HG03097 (cell line): ENCODE measurements around the gene KAT5.
A peak's percentile ranks its signal among the peaks of the same experiment; 100 is the strongest.
"Not testable (repeated sequence)": the region's sequence is repeated elsewhere in the genome, so short reads cannot be mapped to it uniquely, and the experiment has no call there.

ENCODE experiments used
- ATAC-seq: cut with Tn5 transposase; IDR thresholded peaks from one replicate; pipeline ENCODE4 v1.9.1; 2021; ENCODE audit not compliant: unreplicated experiment, low FRiP score

The KAT5 gene

DNA sequence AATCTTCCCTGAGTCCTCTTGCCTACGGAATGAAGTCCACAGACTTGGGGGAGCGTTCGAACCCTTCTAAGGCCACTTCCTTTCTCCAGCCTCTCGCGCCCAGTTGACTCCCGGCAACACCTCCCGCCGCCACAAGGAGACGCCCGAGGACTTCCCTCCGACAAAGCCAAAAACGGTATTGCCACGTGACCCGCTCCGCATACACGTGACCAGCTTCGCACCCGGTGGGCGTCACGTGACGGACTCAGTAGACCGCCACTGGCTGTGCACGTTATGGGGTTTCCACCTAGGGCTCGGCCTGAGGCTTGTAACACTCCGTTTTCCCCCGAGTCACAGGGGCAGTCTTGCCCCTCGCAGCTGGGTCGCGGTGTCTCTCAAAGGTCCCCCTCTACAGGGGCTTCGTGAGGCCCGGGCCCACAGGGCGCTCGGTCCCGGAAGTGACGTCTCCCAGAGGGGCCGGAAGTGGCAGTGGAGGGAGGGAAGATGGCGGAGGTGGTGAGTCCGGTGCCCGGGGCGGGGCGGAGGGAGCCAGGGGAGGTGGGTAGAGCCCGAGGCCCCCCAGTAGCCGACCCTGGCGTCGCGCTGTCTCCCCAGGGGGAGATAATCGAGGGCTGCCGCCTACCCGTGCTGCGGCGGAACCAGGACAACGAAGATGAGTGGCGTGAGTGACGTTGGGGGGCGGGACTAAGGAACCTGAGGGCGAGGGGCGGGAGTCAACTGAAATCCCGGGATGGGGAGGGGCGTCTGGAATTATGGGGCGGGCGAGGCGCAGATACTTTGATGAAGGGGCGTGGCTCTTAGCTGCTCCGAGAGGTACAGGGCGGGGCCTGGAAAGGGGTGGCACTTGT lies at the start of gene KAT5:
Gene KAT5, plus strand, starts transcription at position 468 of the 848 bp plus-strand sequence. Its CDS starts 16 bp downstream, at position 484.
- peak; percentile 80 for ATAC-seq

DNA sequence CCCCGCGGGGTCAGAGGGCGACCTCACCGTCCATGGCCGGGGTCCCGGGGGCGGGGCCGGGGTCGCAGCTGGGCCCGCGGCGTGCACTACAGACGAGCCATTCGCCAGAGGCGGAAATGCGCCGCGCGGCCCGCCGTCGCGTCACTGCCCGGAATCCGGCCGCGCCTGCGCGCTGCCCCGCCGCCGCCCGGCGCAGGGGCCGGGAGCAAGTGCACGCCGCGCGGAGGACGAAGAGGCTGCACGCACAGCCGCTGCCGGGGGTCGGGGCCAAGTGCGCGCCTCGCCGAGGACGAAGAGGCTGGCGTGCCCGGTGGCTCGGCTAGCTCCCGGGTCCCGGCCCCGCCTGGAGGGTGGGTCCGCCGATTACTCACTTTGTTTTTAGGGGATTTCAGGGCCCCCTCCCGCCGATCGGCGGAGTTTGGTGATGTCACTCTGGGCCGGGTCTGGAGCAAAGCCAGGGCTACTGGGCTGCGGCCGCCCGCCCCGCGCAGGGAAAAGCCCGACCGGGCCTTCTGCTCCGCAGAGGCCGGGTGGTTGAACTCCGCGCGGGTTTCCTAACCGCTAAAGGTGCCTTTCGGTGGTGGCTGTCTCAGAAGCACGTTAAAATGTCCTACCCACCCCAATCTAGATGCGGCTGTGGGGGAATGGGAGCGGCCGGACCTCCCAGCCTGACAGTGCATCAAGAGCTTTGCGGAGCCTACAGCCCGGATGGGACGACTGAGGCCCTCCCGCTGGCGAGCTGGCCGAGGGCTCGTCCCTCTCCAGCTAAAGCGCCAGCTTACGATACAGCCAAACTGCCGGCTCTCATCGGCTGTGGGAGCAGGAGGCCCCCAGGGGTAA lies 49.0 kb upstream of the KAT5 start, which contains the start of gene RELA:
Gene RELA, minus strand, starts transcription at position 118 of the 840 bp plus-strand sequence. Its CDS starts 84 bp downstream, at position 34.
- ATAC-seq, result peak; percentile 75

DNA sequence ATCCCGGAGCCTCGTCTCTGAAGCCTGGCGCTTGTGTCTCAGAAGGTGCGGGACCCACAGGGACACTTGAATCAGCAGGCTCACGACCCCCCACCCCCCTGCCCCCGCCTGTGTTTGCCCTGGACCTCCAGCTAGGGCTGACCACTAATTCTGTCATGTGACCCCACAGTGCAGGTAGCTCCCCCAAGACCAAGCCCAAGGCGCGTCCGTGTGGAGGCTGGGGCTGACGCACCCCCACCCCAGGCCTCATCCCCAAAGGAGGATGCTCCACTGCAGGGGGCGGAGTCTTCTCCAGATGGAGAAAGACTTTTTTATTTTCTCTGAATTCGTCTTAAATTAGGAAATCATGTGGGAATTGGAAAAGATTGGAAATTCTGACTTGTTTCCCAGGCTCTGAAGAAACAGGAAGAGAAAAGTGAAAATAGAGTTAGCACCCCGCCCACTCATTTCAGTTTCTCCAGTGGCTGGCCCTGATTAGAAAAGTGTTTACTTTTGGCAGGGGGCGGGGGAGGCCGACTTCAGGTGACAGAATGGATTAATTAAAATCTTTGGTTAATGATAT lies 48.3 kb upstream of the KAT5 start:
- ATAC-seq, result peak; percentile 17

DNA sequence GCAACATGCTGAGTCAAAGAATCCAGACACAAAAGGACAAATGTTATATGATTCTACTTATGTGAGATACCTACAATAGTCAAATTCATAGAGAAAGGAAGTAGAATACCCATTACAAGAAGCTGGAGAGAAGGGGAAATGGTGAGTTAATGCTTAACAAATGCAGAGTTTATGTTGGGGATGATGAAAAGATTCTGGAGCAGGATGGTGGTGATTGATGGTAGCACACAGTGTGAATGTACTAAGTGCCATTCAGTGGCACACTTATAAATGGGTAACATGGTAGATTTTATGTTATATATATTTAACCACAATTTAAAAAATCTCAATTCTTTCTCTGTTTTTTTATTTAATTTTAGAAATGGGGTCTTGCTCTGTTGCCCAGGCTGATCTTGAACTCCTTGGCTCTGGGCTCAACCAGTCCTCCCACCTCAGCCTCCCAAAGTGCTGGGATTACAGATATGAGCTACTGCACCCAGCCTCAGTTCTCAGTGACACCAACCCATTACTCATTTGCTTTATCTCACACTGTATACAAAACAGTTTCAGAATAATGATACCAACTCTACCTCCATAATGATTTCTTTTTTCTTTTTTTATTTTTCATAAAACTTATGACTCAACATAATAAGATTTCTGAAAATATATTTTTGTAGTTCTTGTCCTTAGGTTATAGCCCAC lies 39.7 kb upstream of the KAT5 start:
- no peak for ATAC-seq

DNA sequence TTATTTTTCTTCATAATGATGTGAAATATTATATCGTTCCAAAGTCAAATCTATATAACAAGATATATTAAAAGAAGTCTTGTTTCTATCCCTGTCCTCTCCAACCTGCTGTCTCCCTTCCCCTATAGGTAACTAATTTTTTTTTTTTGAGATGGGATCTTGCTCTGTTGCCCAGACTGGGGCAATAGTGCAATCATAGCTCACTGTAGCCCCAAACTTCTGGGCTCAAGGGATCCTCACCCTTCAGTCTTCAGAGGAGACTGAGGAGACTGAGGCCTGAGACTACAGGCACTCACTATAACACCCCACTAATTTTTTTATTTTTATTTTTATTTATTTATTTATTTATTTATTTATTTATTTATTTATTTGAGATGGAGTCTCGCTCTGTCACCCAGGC lies 39.1 kb upstream of the KAT5 start:
- no peak for ATAC-seq

DNA sequence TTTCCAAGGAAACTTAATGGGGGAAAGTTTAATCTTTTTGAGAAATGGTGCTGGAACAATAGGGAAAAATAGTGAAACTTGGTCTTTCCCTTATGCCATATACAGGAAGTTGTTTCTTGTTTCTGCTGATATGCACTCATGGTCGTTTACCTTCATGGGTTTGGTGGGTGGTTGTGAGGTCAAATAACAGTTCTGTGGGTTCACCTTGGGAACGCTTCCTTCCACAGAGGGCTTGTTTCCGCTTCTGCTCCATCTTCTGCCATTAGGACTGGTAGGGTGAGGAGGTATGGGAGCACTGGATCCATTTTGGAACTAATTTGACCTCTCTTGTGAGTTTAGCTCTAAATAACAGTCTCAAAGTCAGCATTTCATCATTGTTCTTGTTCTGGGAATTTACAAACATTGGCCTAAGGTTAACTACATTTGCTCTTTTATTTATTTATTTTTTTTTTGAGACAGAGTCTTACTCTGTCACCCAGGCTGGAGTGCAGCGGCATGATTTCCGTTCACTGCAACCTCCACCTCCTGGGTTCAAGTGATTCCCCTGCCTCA lies 31.8 kb upstream of the KAT5 start:
- no peak for ATAC-seq

DNA sequence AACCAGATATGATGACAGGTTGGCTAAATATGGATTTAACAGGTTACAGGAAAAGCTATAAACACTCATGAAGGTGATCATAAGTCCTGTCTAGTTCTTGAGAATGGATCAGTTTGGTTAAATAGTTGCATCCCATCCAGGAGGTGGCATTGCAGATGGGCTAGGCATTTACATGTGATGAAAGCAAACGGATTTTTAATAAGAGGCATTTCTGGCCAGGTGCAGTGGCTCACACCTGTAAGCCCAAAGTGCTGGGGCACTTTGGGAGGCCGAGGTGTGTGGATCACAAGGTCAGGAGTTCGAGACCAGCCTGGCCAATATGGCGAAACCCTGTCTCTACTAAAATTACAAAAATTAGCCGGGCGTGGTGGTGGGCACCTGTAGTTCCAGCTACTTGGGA lies 28.6 kb upstream of the KAT5 start:
- ATAC-seq, result not testable (repeated sequence)

DNA sequence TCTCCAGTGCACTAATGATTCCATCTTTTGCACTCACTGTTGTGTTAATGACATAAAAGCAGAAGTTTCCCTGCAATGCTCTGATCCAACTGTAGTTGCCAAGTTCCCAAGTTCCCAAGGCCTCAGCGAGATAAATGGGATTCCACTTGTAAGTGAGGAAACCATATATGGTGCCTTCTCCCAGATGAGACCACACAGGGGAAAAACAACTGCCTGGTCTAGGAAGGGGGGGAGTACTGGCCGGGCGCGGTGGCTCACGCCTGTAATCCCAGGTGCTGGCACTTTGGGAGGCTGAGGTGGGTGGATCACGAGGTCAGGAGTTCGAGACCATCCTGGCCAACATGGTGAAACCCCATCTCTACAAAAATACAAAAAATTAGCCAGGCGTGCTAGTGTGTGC lies 26.1 kb upstream of the KAT5 start:
- no peak for ATAC-seq

DNA sequence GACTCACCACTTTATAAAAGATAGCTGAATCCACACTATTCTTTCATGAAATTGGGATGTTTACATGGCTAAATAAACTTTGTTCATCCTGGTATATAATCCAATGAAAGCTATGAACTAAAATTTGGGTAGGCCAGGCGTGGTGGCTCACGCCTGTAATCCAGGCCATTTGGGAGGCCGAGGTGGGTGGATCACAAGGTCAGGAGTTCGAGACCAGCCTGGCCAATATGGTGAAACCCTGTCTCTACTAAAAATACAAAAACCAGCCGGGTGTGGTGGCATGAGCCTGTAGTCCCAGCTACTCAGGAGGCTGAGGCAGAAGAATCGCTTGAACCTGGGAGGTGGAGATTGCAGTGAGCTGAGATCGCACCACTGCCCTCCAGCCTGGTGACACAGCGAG lies 20.2 kb upstream of the KAT5 start:
- not testable (repeated sequence) for ATAC-seq

DNA sequence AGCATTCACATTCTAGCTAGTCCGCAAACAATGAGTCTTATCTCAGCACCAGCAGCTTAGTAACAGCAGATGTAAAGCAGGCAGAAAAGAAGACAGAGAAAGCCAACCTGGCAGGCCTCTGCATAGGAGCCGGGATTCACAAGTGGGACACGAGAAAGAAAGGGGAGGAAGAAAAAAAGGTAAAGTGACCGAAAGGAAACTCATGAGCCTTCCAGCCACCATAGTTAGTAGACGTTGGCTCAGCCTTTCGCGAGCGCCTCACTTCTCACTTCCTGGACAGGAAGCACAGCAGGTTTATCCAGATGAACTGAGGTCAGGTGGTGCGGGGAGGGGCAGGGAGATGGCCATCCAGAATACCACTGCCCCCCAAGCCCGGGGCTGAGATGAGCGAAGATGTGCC lies 19.7 kb upstream of the KAT5 start:
- ATAC-seq, result no peak

DNA sequence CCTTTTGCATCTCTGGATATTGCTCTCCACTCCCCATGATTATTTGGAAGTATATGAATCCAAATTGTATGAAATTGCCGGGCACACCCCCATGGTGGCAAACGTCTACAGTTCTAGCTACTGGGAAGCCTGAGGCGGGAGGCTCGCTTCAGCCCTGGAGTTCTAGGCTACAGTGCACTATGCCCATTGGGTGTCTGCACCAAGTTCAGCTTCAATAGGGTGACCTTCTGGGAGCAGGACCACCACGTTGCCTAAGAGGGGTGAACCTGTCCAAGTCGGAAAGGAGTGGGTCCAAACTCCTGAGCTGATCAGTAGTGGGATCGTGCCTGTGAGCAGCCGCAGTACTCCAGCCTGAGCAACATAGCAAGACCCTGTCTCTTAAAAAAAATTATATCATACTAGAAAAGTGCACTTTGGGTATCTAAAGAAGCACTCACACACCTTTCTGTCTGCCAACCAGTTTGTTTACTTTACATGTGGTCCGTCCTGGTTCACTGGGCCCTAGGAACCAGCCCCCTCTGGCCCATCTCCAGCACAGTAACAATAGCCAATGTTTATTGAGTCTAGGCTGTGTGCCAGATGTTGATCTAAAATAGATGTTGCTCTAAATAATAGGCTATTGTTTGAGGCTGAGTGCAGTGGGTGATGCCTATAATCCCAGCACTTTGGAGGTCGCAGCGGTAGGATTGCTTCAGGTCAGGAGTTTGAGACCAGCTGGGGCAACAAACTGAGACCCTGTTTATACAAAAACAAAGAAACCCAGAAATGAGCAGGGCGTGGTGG lies 16.4 kb upstream of the KAT5 start:
- no peak for ATAC-seq

DNA sequence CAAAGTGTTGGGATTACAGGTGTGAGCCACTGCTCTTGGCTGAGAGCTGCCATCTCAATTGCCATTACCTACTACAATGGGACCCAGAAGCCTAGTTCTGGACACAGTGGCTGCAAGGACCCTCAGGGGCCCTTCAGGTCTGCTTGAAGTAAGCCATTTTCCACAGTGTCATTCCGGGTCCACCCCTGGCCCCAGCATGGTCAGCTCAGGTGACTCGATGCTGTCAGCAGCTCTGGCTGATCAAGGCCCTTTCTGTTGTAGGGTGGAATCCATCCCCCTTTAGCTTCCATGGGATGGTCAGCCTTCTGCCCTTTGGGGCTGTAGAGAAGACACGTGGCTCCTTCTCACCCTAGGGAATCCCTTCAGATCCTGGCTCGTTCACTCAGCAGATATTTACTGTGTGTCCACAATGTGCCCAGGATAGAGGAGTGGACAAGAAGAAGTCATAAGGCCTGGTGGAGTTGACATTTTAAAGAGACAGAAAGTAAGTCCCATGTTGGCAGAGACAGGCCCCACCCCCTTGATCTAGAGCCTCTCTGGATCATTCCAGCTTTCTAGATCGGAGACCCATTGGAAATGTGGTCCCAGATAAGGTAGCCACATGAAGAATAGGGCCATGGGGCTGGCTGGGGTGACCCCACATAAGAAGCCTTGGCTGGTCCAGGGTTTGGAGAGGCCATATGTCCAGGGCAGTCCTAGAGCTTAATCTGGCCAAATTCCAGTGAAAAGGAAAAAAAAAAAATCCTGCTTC lies 15.1 kb upstream of the KAT5 start:
- ATAC-seq, result no peak

DNA sequence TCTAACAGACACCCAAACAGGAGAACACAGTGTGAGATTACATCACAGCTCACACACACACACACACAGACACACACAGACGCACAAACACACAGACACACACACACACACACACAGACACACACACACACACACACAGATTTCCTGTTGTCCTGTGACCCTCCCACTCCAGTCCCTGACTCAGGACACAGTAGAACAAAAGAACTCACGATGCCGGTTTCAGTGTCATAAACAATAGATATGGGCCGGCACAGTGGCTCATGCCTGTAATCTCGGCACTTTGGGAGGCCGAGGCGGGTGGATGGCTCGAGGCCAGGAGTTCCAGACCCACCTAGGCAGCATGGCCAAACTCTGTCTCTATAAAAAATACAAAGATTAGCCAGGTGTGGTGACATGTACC lies 13.8 kb upstream of the KAT5 start:
- no peak for ATAC-seq

DNA sequence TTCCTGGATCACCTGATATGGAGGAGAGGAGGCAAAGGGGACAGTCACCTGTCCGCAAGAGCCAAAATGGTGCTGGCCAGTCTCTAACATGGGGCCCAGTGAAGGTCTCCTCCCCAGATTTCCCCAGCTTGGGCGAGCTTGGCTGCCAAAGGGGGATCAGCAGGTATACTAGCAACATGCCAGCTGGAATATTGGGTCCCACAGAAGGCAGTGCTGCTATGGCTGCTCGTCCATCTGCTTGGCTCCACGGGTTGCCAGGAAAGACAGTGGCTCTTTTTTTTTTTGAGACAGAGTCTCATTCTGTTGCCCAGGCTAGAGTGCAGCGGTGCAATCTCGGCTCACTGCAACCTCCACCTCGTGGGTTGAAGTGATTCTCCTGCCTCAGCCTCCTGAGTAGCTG lies 12.7 kb upstream of the KAT5 start:
- ATAC-seq, result no peak

DNA sequence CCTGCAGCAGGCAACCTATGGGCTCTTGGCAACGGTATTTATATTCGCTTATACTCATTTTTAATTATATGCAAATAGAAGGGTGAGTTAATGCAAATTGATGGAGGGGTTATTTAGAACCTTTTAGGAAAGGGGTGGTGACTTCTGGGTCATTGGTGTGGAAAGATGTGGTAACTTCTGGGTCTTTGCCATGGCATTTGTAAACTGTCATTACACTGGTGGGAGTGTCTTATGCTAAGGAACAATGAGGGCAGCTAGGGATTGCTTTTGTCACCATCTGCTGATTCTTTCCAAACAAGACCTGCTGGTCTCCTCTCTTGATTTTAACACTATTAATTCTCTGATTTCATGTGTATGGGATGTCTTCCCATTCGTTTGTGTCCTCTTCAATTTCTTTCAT lies 11.7 kb upstream of the KAT5 start:
- no peak for ATAC-seq

DNA sequence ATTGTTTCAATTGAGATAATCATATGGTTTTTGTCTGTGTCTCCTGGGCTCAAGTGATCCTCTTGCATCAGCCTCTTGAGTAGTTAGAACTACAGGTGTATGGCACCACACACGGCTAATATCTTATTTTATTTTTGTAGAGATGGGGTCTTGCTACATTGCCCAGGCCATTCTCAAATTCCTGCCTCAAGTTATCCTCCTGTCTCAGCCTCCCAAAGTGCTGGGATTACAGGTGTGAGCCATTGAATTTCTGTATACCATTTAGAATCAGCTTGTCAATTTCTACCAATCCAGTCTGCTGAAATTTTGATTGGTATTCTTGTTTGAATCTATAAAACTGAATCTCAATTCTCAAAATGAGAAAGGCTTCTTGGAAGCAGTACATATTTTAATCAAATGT lies 10.4 kb upstream of the KAT5 start:
- ATAC-seq, result no peak

DNA sequence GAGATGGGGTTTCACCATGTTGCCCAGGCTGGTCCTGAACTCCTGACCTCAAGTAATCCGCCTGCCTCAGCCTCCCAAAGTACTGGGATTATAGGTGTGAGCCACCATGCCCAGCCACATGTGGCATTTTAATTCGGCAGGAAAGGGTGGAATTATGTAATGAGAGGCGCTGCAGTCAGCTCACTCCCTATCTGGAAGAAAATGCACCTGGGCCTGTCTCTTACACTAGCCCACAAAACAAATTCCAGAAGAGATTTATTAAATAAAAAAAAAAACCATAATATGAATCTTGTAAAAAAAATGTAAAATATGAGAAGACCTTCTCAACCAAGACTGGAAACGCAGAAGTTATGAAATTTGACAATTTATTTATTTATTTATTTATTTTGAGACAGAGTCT lies 8.2 kb upstream of the KAT5 start:
- ATAC-seq, result no peak

DNA sequence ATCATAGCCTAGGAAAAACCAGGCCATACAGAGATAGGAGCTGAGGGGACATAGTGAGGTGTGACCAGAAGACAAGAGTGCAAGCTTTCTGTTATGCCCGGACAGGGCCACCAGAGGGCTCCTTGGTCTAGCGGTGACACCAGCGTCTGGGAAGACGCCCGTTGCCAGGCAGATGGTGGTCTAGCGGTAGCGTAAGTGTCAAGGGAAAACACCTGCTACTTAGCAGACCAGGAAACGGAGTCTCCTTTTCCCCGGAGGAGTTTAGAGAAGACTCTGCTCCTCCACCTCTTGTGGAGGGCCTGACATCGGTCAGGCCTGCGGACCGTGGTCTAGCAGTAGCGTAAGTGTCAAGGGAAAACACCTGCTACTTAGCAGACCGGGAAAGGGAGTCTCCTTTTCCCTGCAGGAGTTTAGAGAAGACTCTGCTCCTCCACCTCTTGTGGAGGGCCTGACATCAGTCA lies 5.7 kb upstream of the KAT5 start:
- ATAC-seq, result not testable (repeated sequence)

DNA sequence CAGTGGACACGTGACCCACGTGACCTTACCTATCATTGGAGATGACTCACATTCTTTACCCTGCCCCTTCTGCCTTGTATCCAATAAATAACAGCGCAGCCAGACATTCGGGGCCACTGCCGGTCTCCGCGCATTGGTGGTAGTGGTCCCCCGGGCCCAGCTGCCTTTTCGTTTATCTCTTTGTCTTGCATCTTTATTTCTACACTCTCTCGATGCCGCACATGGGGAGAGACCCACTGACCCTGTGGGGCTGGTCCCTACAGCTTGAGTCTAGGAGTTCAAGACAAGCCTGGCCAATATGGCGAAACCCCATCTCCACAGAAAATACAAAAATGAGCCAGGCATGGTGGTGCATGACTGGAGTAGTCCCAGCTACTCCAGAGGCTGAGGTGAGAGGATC lies 5.0 kb upstream of the KAT5 start:
- not testable (repeated sequence) for ATAC-seq
